Endothelial cell of umbilical vein (primary cell): Measurements from ENCODE around the gene CHD9NB.

Experiments
- EZH2 ChIP-seq: IDR thresholded peaks from 2 replicates; pipeline ENCODE4 v1.6.1; 2012; ENCODE audit warnings: borderline replicate concordance, low read depth, mild to moderate bottlenecking, moderate library complexity, low read length, inconsistent platforms; ENCODE audit not compliant: severe bottlenecking
- FOS ChIP-seq: IDR thresholded peaks from 2 replicates; pipeline ENCODE4 v1.6.1; 2011; ENCODE audit warnings: mild to moderate bottlenecking, low read length, moderate library complexity, borderline replicate concordance; ENCODE audit not compliant: insufficient read depth
- GATA2 ChIP-seq: IDR thresholded peaks from 2 replicates; pipeline ENCODE4 v1.7.0; 2011; ENCODE audit warnings: low read depth, mild to moderate bottlenecking, moderate library complexity, mixed read lengths, low read length; ENCODE audit not compliant: insufficient read length, insufficient read depth
- JUN ChIP-seq: IDR thresholded peaks from 2 replicates; pipeline ENCODE4 v1.6.1; 2011; ENCODE audit warnings: borderline replicate concordance, low read depth; ENCODE audit not compliant: insufficient read length, insufficient read depth
- POLR2A ChIP-seq: IDR thresholded peaks from 2 replicates; pipeline ENCODE4 v1.6.1; 2012; ENCODE audit warnings: low read depth, mild to moderate bottlenecking, control low read depth, low read length
- POLR2AphosphoS5 ChIP-seq: IDR thresholded peaks from 2 replicates; pipeline ENCODE4 v1.6.1; 2012; ENCODE audit warnings: low read depth, mild to moderate bottlenecking, control low read depth, low read length, moderate library complexity; ENCODE audit not compliant: insufficient read depth
- TF ChIP-seq, protein P1 (sequence below), 2 donors: IDR thresholded peaks; 1 replicate in 1 of 2; 2 replicates in 1 of 2; pipeline ENCODE4 v1.5.1; 2011; ENCODE audit warnings: low read length in 2 of 2, mild to moderate bottlenecking in 2 of 2, moderate library complexity in 2 of 2, control low read depth in 1 of 2, inconsistent platforms in 1 of 2, low read depth in 1 of 2; ENCODE audit not compliant: insufficient read depth in 1 of 2; ENCODE audit errors: extremely low read depth in 1 of 2
- TF ChIP-seq, protein P2 (sequence below): IDR thresholded peaks from 2 replicates; pipeline ENCODE4 v1.6.1; 2011; ENCODE audit not compliant: insufficient read depth, insufficient read length

GRCh38 chr16:53084746-53085334, 32.1 kb upstream of the CHD9NB start:
- no peak for TF ChIP-seq JUN
- TF ChIP-seq, protein P1, sequence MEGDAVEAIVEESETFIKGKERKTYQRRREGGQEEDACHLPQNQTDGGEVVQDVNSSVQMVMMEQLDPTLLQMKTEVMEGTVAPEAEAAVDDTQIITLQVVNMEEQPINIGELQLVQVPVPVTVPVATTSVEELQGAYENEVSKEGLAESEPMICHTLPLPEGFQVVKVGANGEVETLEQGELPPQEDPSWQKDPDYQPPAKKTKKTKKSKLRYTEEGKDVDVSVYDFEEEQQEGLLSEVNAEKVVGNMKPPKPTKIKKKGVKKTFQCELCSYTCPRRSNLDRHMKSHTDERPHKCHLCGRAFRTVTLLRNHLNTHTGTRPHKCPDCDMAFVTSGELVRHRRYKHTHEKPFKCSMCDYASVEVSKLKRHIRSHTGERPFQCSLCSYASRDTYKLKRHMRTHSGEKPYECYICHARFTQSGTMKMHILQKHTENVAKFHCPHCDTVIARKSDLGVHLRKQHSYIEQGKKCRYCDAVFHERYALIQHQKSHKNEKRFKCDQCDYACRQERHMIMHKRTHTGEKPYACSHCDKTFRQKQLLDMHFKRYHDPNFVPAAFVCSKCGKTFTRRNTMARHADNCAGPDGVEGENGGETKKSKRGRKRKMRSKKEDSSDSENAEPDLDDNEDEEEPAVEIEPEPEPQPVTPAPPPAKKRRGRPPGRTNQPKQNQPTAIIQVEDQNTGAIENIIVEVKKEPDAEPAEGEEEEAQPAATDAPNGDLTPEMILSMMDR (IDR thresholded peaks at IDR 0.05; ENCODE audit: extremely low read depth in 1 of 2, insufficient read depth in 1 of 2, low read depth in 1 of 2, low read length in 2 of 2) = no peak
- no peak for TF ChIP-seq EZH2
- no peak for TF ChIP-seq POLR2A
- TF ChIP-seq, protein P2, sequence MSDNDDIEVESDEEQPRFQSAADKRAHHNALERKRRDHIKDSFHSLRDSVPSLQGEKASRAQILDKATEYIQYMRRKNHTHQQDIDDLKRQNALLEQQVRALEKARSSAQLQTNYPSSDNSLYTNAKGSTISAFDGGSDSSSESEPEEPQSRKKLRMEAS = no peak
- TF ChIP-seq POLR2AphosphoS5 = no peak
- no peak for TF ChIP-seq FOS
- TF ChIP-seq GATA2 = no peak
